Mesothelial cell of epicardium (in vitro differentiated cells): ENCODE results near the gene CSTPP1. TPM values are rescaled to one million over a fixed set of nuclear protein-coding genes. Genes with fewer than 3 reads are reported as not detected.
"Not testable (repeated sequence)": the region's sequence is repeated elsewhere in the genome, so short reads cannot be mapped to it uniquely, and the experiment has no call there.

Experiments
- DNase-seq, 2 experiments: peaks; one replicate each; pipeline ENCODE4 v3.0.0; 2021; ENCODE audit warnings: low spot score in 2 of 2; ENCODE audit not compliant: unreplicated experiment in 2 of 2
- H3K27ac Mint-ChIP-seq: 2 replicates; pipeline ENCODE4 v1.8.0; 2021; ENCODE audit warnings: mixed read lengths
- H3K27me3 Mint-ChIP-seq: 2 replicates; pipeline ENCODE4 v1.8.0; 2021; ENCODE audit warnings: low read depth, mixed read lengths
- H3K36me3 Mint-ChIP-seq: 2 replicates; pipeline ENCODE4 v1.8.0; 2021; ENCODE audit warnings: mixed read lengths
- H3K4me1 Mint-ChIP-seq: 2 replicates; pipeline ENCODE4 v1.8.0; 2021; ENCODE audit warnings: mixed read lengths
- H3K4me3 Mint-ChIP-seq: 2 replicates; pipeline ENCODE4 v1.8.0; 2021; ENCODE audit warnings: mild to moderate bottlenecking, moderate library complexity, mixed read lengths
- H3K9me3 Mint-ChIP-seq: 2 replicates; pipeline ENCODE4 v1.8.0; 2021; ENCODE audit warnings: mixed read lengths
- total RNA-seq: library from RNA; stranded (reverse); gene quantifications from 3 replicates; pipeline ENCODE4 v1.2.1, GENCODE V29; 2021
- TF ChIP-seq, protein P1 (sequence below): fragments of 200-600 bp; sonication (generic); IDR thresholded peaks from one replicate; pipeline ENCODE4 v1.5.0; 2021; ENCODE audit warnings: antibody characterized with exemption; ENCODE audit not compliant: unreplicated experiment

CSTPP1 gene
- total RNA-seq, 1 donor from 2014 or later = 44.0 TPM

- H3K36me3 Mint-ChIP-seq = no peaks in the 10 kb centered on the region
- TF ChIP-seq, protein P1, sequence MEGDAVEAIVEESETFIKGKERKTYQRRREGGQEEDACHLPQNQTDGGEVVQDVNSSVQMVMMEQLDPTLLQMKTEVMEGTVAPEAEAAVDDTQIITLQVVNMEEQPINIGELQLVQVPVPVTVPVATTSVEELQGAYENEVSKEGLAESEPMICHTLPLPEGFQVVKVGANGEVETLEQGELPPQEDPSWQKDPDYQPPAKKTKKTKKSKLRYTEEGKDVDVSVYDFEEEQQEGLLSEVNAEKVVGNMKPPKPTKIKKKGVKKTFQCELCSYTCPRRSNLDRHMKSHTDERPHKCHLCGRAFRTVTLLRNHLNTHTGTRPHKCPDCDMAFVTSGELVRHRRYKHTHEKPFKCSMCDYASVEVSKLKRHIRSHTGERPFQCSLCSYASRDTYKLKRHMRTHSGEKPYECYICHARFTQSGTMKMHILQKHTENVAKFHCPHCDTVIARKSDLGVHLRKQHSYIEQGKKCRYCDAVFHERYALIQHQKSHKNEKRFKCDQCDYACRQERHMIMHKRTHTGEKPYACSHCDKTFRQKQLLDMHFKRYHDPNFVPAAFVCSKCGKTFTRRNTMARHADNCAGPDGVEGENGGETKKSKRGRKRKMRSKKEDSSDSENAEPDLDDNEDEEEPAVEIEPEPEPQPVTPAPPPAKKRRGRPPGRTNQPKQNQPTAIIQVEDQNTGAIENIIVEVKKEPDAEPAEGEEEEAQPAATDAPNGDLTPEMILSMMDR = no peak
- no peak overlapping the region for H3K27ac Mint-ChIP-seq
These were observed 173.2 kb downstream of the CSTPP1 start for GRCh38 chr11:47109727-47110246.

DNA sequence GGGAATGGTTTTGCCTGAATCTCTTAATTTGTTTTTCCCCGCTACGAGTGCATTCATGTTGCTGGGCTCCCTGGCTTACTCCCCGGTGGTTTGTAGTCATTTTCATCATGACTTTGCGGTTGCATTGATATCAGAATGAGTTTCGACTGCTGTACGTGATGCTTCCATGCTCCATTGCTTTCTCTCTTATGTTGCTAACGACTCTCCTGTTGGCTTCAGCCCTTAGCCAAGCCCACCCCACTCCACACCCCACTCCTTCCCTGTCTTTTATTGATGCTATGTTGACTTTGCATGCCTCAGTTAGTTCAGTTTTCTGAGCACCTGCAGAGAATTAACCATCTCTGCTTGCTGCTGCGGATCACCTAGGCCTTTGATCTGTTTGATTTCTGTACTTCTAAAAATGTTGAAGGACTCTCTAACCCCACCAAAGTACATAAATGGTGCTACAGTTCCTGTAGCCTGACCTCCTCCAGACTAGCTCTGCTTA lies 174.8 kb downstream of the CSTPP1 start:
- no peak for DNase-seq
- Mint-ChIP-seq H3K9me3 (peaks cover 4% of the 10 kb centered on the region), H3K4me3 (no peak overlapping the region), H3K27me3 (no peaks in the 10 kb centered on the region), H3K4me1 (peaks cover 12% of the 10 kb centered on the region), H3K27ac (no peak overlapping the region), H3K36me3 (no peaks in the 10 kb centered on the region)
- TF ChIP-seq, protein P1 = no peak

More at GRCh38 chr11:47109727-47110246, 173.2 kb downstream of the CSTPP1 start:
- no peak for DNase-seq
- Mint-ChIP-seq H3K4me1 (peaks cover 14% of the 10 kb centered on the region), H3K9me3 (no peaks in the 10 kb centered on the region), H3K4me3 (no peak overlapping the region), H3K27me3 (no peaks in the 10 kb centered on the region)

DNA sequence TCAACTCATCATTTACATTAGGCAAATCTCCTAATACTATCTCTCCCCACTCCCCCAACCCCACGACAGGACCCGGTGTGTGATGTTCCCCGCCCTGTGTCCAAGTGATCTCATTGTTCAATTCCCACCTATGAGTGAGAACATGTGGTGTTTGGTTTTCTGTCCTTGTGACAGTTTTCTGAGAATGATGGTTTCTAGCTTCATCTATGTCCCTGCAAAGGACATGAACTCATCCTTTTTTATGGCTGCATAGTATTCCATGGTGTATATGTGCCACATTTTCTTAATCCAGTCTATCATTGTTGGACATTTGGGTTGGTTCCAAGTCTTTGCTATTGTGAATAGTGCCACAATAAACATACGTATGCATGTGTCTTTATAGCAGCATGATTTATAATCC lies 176.4 kb downstream of the CSTPP1 start:
- not testable (repeated sequence) for DNase-seq, H3K27me3 Mint-ChIP-seq, H3K9me3 Mint-ChIP-seq, H3K27ac Mint-ChIP-seq, H3K36me3 Mint-ChIP-seq, H3K4me3 Mint-ChIP-seq
- H3K4me1 Mint-ChIP-seq = peaks cover 12% of the 10 kb centered on the region

GRCh38 chr11:47118958-47119688 lies 182.6 kb downstream of the CSTPP1 start:
- not testable (repeated sequence) for H3K36me3 Mint-ChIP-seq, DNase-seq, H3K27me3 Mint-ChIP-seq, H3K9me3 Mint-ChIP-seq, H3K27ac Mint-ChIP-seq, H3K4me3 Mint-ChIP-seq, H3K4me1 Mint-ChIP-seq

DNA sequence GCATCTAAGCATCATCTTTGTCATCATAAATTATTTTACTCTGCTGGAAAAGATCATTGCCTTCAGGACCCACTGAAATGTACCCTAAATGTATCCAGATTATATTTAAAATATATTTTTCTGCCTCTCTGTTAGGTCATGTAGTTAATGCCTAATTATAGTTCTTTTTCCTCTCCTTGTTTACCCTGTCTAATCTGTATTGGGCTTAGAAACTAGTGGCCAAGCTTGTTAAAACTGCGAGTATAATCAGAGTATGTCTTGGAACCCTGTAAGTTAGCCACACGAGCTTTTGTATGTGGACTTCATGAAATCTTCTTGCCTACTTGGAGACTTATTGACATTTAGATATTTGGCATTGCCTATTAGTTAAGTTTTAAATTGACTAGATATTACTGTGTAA lies 184.5 kb downstream of the CSTPP1 start:
- no peak for DNase-seq
- no peaks in the 10 kb centered on the region for H3K4me1 Mint-ChIP-seq
- no peak overlapping the region for H3K4me3 Mint-ChIP-seq
- no peaks in the 10 kb centered on the region for H3K27me3 Mint-ChIP-seq
- no peak overlapping the region for H3K27ac Mint-ChIP-seq
- peaks cover 2% of the 10 kb centered on the region for H3K36me3 Mint-ChIP-seq
- H3K9me3 Mint-ChIP-seq = peaks cover 4% of the 10 kb centered on the region
- TF ChIP-seq, protein P1 = no peak

DNA sequence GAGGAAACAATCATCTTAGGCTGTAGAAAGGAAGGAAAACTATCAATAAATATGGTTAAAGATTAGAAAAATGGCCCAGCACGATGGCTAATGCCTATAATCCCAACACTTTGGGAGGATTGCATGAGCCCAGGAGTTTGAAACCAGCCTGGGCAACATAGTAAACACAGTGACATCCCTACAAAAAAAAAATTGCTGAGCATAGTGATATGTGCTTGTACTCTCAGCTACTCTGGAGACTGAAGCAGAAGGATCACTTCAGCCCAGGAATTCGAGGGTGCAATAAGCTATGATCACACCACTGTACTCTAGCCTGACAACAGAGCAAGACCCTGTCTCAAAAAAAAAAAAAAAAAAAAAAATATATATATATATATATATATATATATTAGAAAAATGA lies 185.2 kb downstream of the CSTPP1 start:
- H3K36me3 Mint-ChIP-seq = peaks cover 2% of the 10 kb centered on the region

More for the DNA sequence above, 185.2 kb downstream of the CSTPP1 start:
- no peak for DNase-seq
- Mint-ChIP-seq H3K9me3 (peaks cover 4% of the 10 kb centered on the region), H3K4me1 (no peaks in the 10 kb centered on the region), H3K27me3 (no peaks in the 10 kb centered on the region), H3K27ac (no peak overlapping the region), H3K4me3 (no peak overlapping the region)
- TF ChIP-seq, protein P1 = no peak
